ENCODE data around the gene DNLZ. TPM values are rescaled to one million over a fixed set of nuclear protein-coding genes. Genes with fewer than 3 reads are reported as not detected.

DNLZ gene
- total and polyA plus RNA-seq, 2 donors (not counting 1 experiment from before 2014, with no cell fraction given), result 23.0 to 42.0 TPM

GRCh38 chr9:136333045-136333444 is 30.5 kb downstream of the DNLZ start:
- Mint-ChIP-seq H3K9me3 (ENCODE audit: insufficient read depth) (no peaks in the 10 kb centered on the region), H3K27ac (no peak overlapping the region), H3K4me1 (peaks cover 4% of the 10 kb centered on the region), H3K4me3 (no peak overlapping the region), H3K27me3 (peaks cover 5% of the 10 kb centered on the region)
- Histone ChIP-seq H3K27me3 (replicated peaks in 1 of 4; ENCODE audit: control extremely low read depth in 1 of 4, control insufficient read depth in 3 of 4, insufficient read depth in 4 of 4, low read length in 3 of 4) (peaks cover 0 to 12% (median 4%) of the 10 kb centered on the region in 4 experiments), H3K4me2 (replicated peaks; ENCODE audit: low read depth, low read length, poor library complexity, severe bottlenecking) (no peak overlapping the region), H3K4me3 (ENCODE audit: control extremely low read depth in 1 of 5, extremely low read depth in 1 of 5, insufficient read depth in 1 of 5, low read depth in 2 of 5, low read length in 4 of 5) (no peak overlapping the region), H4K20me1 (ENCODE audit: control insufficient read depth, insufficient read depth, low read length, poor library complexity, severe bottlenecking) (no peaks in the 10 kb centered on the region), H3K27ac (ENCODE audit: low read length in 2 of 2) (no peak overlapping the region), H3K9me3 (ENCODE audit: control extremely low read depth in 1 of 3, control insufficient read depth in 2 of 3, insufficient read depth in 1 of 3, low read length in 2 of 3) (no peaks in the 10 kb centered on the region), H3K4me1 (ENCODE audit: control insufficient read depth in 2 of 2, insufficient read depth in 2 of 2, low read length in 2 of 2) (peaks cover 10 to 11% of the 10 kb centered on the region in 2 donors), H2AFZ (ENCODE audit: insufficient read depth, low read depth, low read length, poor library complexity, severe bottlenecking) (no peak overlapping the region), H3K79me2 (ENCODE audit: control insufficient read depth, insufficient read depth, low read length) (peaks cover 12% of the 10 kb centered on the region), H3K36me3 (replicated peaks in 1 of 2; ENCODE audit: control extremely low read depth in 1 of 2, control insufficient read depth in 1 of 2, extremely low read depth in 1 of 2, insufficient read depth in 2 of 2, low read length in 1 of 2) (no peaks in the 10 kb centered on the region), H3K9ac (ENCODE audit: low read length) (no peak overlapping the region)
- no peak for DNase-seq
- 71% methylated on average over 12 of the region's 12 CpGs for WGBS (ENCODE audit: insufficient coverage)
- ChIA-PET CTCF (no interaction called here), POLR2A (no interaction called here)
- intact Hi-C loops (cut with micrococcal nuclease), result no loop called here
- no peak for TF ChIP-seq CTCF (IDR thresholded peaks at IDR 0.05)
- no peak for TF ChIP-seq EZH2 (IDR thresholded peaks at IDR 0.05; ENCODE audit: borderline replicate concordance, insufficient read depth, low read depth, low read length, poor library complexity, severe bottlenecking)
- ATAC-seq (ENCODE audit: low read depth), result no peak

- POLR2A ChIA-PET, result no interaction called here
Measured at GRCh38 chr9:136332482-136332983, 31.0 kb downstream of the DNLZ start.

More at GRCh38 chr9:136332482-136332983, 31.0 kb downstream of the DNLZ start:
- no peak overlapping the region for H3K9ac ChIP-seq (ENCODE audit: low read length)
- peaks cover 12% of the 10 kb centered on the region in 2 donors for H3K4me1 ChIP-seq (ENCODE audit: control insufficient read depth in 2 of 2, insufficient read depth in 2 of 2, low read length in 2 of 2)
- DNase-seq (no peak), ATAC-seq (ENCODE audit: low read depth) (no peak)
- H3K9me3 ChIP-seq (ENCODE audit: control extremely low read depth in 1 of 3, control insufficient read depth in 2 of 3, insufficient read depth in 1 of 3, low read length in 2 of 3), result no peaks in the 10 kb centered on the region
- CTCF ChIA-PET, result no interaction called here
- intact Hi-C loops (cut with micrococcal nuclease), result no loop called here
- TF ChIP-seq CTCF (IDR thresholded peaks at IDR 0.05) (no peak), EZH2 (IDR thresholded peaks at IDR 0.05; ENCODE audit: borderline replicate concordance, insufficient read depth, low read depth, low read length, poor library complexity, severe bottlenecking) (no peak)
- no peak overlapping the region for H2AFZ ChIP-seq (ENCODE audit: insufficient read depth, low read depth, low read length, poor library complexity, severe bottlenecking)
- no peak overlapping the region for H3K4me2 ChIP-seq (replicated peaks; ENCODE audit: low read depth, low read length, poor library complexity, severe bottlenecking)
- H3K27me3 Mint-ChIP-seq, result peaks cover 5% of the 10 kb centered on the region
- no peak overlapping the region for H3K4me3 Mint-ChIP-seq
- no peak overlapping the region for H3K27ac ChIP-seq (ENCODE audit: low read length in 2 of 2)
- no peak overlapping the region for H3K4me3 ChIP-seq (ENCODE audit: control extremely low read depth in 1 of 5, extremely low read depth in 1 of 5, insufficient read depth in 1 of 5, low read depth in 2 of 5, low read length in 4 of 5)
- H4K20me1 ChIP-seq (ENCODE audit: control insufficient read depth, insufficient read depth, low read length, poor library complexity, severe bottlenecking), result no peaks in the 10 kb centered on the region
- H3K4me1 Mint-ChIP-seq, result peaks cover 4% of the 10 kb centered on the region
- H3K79me2 ChIP-seq (ENCODE audit: control insufficient read depth, insufficient read depth, low read length), result peaks cover 12% of the 10 kb centered on the region
- WGBS (ENCODE audit: insufficient coverage), result 88% methylated on average over 9 of the region's 11 CpGs
- peaks cover 0 to 14% (median 4%) of the 10 kb centered on the region in 4 experiments for H3K27me3 ChIP-seq (replicated peaks in 1 of 4; ENCODE audit: control extremely low read depth in 1 of 4, control insufficient read depth in 3 of 4, insufficient read depth in 4 of 4, low read length in 3 of 4)
- H3K36me3 ChIP-seq (replicated peaks in 1 of 2; ENCODE audit: control extremely low read depth in 1 of 2, control insufficient read depth in 1 of 2, extremely low read depth in 1 of 2, insufficient read depth in 2 of 2, low read length in 1 of 2), result no peaks in the 10 kb centered on the region
- H3K9me3 Mint-ChIP-seq (ENCODE audit: insufficient read depth), result no peaks in the 10 kb centered on the region
- no peak overlapping the region for H3K27ac Mint-ChIP-seq
